ENCODE results near the gene JMJD6.
"Not testable (repeated sequence)": the region's sequence is repeated elsewhere in the genome, so short reads cannot be mapped to it uniquely, and the experiment has no call there.

GRCh38 chr17:76709951-76710862 lies 16.2 kb downstream of the JMJD6 start:
- TF ChIP-seq YY1 (IDR thresholded peaks at IDR 0.05; ENCODE audit: insufficient read depth, insufficient read length); SUZ12 (IDR thresholded peaks at IDR 0.05; ENCODE audit: extremely low read depth, insufficient read depth, insufficient read length); ZNF274 (IDR thresholded peaks at IDR 0.05; ENCODE audit: low read depth, low read length): not testable (repeated sequence)

Measured in NT2/D1 (cell line).